Right lobe of liver (tissue), 6 donors: ENCODE measurements around the gene STK11. TPM values are rescaled to one million over a fixed set of nuclear protein-coding genes. Genes with fewer than 3 reads are reported as not detected.

Source experiments
- ATAC-seq, 4 donors: fragments of 200-7000 bp; cut with Tn5 transposase; one replicate each; pipeline ENCODE4 v1.9.1; 2020; ENCODE audit warnings: mild to moderate bottlenecking in 4 of 4, moderate library complexity in 4 of 4
- DNase-seq, 3 donors: peaks; one replicate each; pipeline ENCODE4 v3.0.0-alpha.2; 2020
- H3K27ac ChIP-seq, 3 donors: fragments of 200-600 bp; one replicate each; pipeline ENCODE4 v1.8.0; 2022
- H3K27me3 ChIP-seq, 2 donors: fragments of 200-600 bp; one replicate each; pipeline ENCODE4 v1.8.0; 2022
- H3K36me3 ChIP-seq, 4 donors: fragments of 200-600 bp; sonication (generic) in 1 of 4; one replicate each; pipeline versions ENCODE4 v1.5.1 to v1.8.0; 2017 to 2022; ENCODE audit warnings: control low read depth in 1 of 4
- H3K4me1 ChIP-seq, 4 donors: fragments of 200-600 bp; sonication (generic) in 1 of 4; one replicate each; pipeline versions ENCODE4 v1.5.1 to v1.8.0; 2017 to 2022; ENCODE audit warnings: control low read depth in 1 of 4
- H3K4me3 ChIP-seq, 3 donors: fragments of 200-600 bp; one replicate each; pipeline ENCODE4 v1.8.0; 2022
- H3K9me3 ChIP-seq, 4 donors: fragments of 200-600 bp; sonication (generic) in 1 of 4; one replicate each; pipeline versions ENCODE4 v1.5.1 to v1.8.0; 2017 to 2022; ENCODE audit warnings: control low read depth in 1 of 4
- POLR2A ChIP-seq: fragments of 450-650 bp; IDR thresholded peaks from one replicate; pipeline ENCODE4 v1.6.1; 2017; ENCODE audit warnings: antibody characterized with exemption, mild to moderate bottlenecking
- WGBS: methylation state at CpG from one replicate; pipeline ENCODE4 v1.1.6; 2018; ENCODE audit warnings: low coverage, low lambda C conversion rate; ENCODE audit not compliant: insufficient coverage; ENCODE audit errors: missing lambda C conversion rate; 5-methylcytosine and 5-hydroxymethylcytosine counted together
- intact Hi-C, 2 donors: fragments of 100-400 bp; cut with DNase I; formaldehyde crosslinking; loops; one replicate each; pipeline versions ENCODE4 v1.11.2 to v1.14.1; 2022
- total RNA-seq, 6 experiments: library from RNA; depleted of rRNA in 2 of 6; stranded (reverse); fragments of >200 nt in 2 of 6; fragmentation: NEBNext Ultra II Directional in 3 of 6; extraction: Animal tissue kit (Norgen Biotek cat#: 25700) in 3 of 6; gene quantifications; one replicate each; pipeline versions ENCODE4 v1.1.0 to v1.2.4, GENCODE V29; 2016 to 2023
- TF ChIP-seq, protein P1 (sequence below), 4 donors: fragments of 200-600 bp in 3 of 4; fragments of 450-650 bp in 1 of 4; IDR thresholded peaks; one replicate each; pipeline versions ENCODE4 v1.5.1 to v1.8.0; 2016 to 2022; ENCODE audit warnings: antibody characterized with exemption in 4 of 4, mild to moderate bottlenecking in 2 of 4
- donor health status: DM: no; HTN: yes; CAD: no.
- donor health status: DM: no; HTN: no; CAD: no.
- donor health status: DM: no; HTN: no; CAD: no.
- donor health status: DM: no; HTN: yes; CAD: no.
- donor health status: DM: no; HTN: yes; CAD: no.

The STK11 gene
- total RNA-seq, 6 experiments from 2014 or later, result 23.8 to 34.0 (median 29.5) TPM

DNA sequence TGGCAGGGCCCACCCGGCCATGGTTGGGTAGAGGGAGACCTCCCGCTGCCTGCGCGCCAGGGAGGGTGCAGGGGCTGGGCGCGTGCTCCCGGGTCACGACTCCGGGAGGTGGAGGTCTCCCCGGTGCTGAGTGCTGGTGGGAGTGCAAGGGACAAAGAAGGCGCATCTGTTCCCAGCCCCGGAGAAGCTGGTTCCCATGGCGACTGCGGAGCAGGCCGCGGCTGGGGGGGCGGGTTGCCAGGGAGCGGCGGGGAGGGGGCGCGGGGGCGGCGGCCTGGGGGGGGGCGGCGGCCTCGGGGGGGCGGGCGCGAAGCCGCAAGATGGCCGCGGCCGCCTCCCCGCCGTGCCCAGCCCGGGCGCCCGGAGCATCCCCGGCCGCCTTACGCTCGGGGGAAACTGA is 31.0 kb downstream of the STK11 start:
- TF ChIP-seq, protein P1, sequence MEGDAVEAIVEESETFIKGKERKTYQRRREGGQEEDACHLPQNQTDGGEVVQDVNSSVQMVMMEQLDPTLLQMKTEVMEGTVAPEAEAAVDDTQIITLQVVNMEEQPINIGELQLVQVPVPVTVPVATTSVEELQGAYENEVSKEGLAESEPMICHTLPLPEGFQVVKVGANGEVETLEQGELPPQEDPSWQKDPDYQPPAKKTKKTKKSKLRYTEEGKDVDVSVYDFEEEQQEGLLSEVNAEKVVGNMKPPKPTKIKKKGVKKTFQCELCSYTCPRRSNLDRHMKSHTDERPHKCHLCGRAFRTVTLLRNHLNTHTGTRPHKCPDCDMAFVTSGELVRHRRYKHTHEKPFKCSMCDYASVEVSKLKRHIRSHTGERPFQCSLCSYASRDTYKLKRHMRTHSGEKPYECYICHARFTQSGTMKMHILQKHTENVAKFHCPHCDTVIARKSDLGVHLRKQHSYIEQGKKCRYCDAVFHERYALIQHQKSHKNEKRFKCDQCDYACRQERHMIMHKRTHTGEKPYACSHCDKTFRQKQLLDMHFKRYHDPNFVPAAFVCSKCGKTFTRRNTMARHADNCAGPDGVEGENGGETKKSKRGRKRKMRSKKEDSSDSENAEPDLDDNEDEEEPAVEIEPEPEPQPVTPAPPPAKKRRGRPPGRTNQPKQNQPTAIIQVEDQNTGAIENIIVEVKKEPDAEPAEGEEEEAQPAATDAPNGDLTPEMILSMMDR (IDR thresholded peaks at IDR 0.05), result no peak
- no peak for TF ChIP-seq POLR2A
- intact Hi-C loops, result no loop called here
- Histone ChIP-seq H3K27me3 (no peaks in the 10 kb centered on the region), H3K4me1 (peaks cover 0 to 21% (median 6%) of the 10 kb centered on the region in 4 donors), H3K4me3 (peak overlapping the region in 1 of 3 donors; percentile 36), H3K36me3 (no peaks in the 10 kb centered on the region), H3K27ac (no peak overlapping the region), H3K9me3 (no peaks in the 10 kb centered on the region)
- no CpG with 5 or more reads among the region's 42 CpGs for WGBS
- ATAC-seq (no peak), DNase-seq (no peak)

DNA sequence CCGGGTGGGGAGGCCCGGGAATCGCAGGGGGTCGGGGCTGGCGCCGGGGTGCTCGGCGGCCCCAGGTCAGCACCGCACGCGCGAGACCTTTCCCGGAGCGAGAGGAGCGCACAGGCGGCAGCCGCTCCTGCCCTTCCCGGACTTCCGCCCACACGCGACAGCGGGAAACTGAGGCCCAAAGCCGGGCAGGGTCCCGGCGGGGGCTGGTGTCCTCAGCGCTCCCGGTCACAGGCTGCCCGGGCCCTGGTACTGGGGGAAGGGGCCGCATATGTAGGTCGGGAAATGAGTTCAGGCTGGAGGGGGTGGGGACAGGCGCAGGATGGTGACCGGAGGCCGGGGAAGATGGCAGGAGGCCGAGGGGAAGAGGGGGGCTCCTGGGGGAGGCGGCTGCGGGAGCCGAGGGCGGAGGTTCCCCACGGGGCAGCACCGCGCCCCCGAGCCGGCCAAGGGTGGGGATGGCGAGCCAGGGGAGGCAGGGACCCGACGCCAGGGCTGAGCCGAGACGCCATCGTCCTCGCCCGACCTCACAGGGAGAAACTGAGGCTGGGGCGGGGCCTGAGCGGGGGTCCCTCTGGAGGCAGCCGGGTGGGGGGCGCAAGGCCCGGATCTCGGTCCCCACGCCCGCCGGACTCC is 31.6 kb downstream of the STK11 start:
- WGBS, result 2% methylated on average over 11 of the region's 60 CpGs
- DNase-seq (no peak), ATAC-seq (peak in 1 of 4 donors; percentile 2)
- H3K4me1 ChIP-seq, result peaks cover 0 to 22% (median 6%) of the 10 kb centered on the region in 4 donors
- TF ChIP-seq, protein P1 (IDR thresholded peaks at IDR 0.05), result no peak
- TF ChIP-seq POLR2A, result no peak
- intact Hi-C loops, result no loop called here
- no peaks in the 10 kb centered on the region for H3K36me3 ChIP-seq
- peak overlapping the region; percentile 33 to 36 (median 36) for H3K4me3 ChIP-seq
- no peaks in the 10 kb centered on the region for H3K27me3 ChIP-seq
- no peak overlapping the region for H3K27ac ChIP-seq
- no peaks in the 10 kb centered on the region for H3K9me3 ChIP-seq

DNA sequence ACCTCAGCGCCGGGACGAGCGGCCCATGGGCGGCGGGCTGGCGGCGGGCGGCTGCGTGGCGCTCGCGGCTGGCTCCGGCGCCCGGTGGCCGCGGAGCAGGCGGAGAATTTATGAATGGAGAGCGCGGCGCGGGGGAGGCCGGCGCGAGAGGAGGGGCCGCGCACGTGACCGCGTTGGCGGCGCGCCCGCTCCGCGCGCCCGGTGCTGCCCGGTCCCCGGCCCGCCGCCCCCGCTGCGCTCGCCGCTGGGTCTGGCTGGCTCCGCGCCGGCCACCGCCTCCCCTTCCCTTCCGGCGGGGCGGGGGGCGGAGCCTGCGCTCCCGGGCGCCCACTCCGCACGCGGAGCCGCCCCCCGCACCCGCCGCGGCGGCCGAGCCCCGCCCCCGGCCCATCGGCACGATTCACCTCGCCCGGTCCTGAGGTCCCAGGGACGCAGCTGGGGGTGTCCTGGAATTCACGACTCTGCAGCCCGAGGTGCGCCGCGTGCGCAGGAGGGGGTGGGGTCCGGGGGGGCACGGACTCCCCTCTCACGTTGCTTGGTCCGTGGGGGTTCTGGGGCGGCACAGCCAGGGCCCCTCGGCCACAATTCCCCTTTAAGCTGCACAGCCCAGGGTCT is 32.3 kb downstream of the STK11 start, which contains the start of gene CBARP:
CBARP (minus strand) TSS at position 252 of the 615 bp plus-strand sequence. CDS start 1,905 bp downstream, outside the sequence.
- no peak within 1 kb of the TSS for H3K27ac ChIP-seq
- ATAC-seq (no peak), DNase-seq (no peak)
- no peak for TF ChIP-seq POLR2A
- TF ChIP-seq, protein P1 (IDR thresholded peaks at IDR 0.05), result no peak
- H3K4me3 ChIP-seq, result peak within 1 kb of the TSS; percentile 33 to 36 (median 36)
- peaks cover 0 to 30% (median 8%) of the 10 kb centered on the region in 4 donors for H3K4me1 ChIP-seq
- intact Hi-C loops, result no loop called here
- no peaks in the 10 kb centered on the region for H3K27me3 ChIP-seq
- no peaks in the 10 kb centered on the region for H3K36me3 ChIP-seq
- 1% methylated on average over 15 of the region's 87 CpGs for WGBS
- H3K9me3 ChIP-seq, result no peaks in the 10 kb centered on the region

DNA sequence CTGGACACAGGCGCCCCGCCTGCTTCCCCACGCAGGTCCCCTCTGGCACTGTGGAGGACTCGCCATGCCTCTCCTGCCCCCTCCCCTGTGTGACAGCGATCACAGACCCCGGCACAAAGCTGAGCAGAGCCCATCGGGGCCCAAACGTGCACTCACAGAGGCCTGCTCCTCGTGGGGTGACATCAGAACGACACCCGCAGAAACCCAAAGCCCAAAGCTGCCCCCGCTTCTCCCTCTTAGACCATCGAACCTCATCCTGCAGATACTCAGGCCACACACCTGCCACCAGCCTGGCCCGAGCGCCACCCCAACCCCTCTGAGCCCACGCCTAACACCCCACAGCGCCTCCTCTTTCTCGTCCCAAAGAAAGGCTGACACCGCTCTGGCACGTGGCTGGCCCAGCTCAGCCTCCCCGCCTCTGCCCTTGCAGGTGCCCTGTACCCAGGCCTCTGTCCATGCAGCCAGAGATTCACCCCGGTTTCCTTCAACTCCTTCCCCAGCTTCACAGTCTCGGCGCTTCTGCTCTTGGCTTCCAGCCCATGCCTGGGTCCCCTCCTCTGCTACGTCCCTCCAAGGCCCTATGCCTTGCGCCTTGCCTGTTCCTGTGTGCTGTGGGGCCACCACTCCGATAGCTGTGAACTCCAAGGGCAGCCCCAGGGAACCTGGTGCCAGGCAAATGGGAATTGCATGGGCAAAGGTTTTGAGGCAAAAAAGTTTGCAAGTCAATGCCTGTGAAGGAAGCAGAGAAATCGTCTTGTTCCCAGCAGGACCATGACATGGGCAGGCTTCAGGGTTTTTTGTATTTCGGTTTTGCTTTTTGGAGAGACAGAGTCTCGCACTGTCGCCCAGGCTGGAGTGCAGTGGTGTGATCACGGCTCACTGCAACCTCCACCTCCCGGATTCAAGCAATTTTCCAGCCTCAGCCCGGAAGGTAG is 33.1 kb downstream of the STK11 start:
- ATAC-seq (no peak), DNase-seq (no peak)
- H3K9me3 ChIP-seq, result no peaks in the 10 kb centered on the region
- H3K36me3 ChIP-seq, result no peaks in the 10 kb centered on the region
- TF ChIP-seq, protein P1 (IDR thresholded peaks at IDR 0.05), result no peak
- no peak overlapping the region for H3K4me3 ChIP-seq
- H3K4me1 ChIP-seq, result peaks cover 0 to 37% (median 12%) of the 10 kb centered on the region in 4 donors
- WGBS, result 63% methylated on average over 17 of the region's 34 CpGs
- H3K27me3 ChIP-seq, result no peaks in the 10 kb centered on the region
- intact Hi-C loops, result no loop called here
- no peak overlapping the region for H3K27ac ChIP-seq
